Ishikawa (cell line): ENCODE data around the gene NANOS3.
A peak's percentile ranks its signal among the peaks of the same experiment; 100 is the strongest.

ENCODE experiments used
- CEBPB ChIP-seq: IDR thresholded peaks from 2 replicates; pipeline ENCODE4 v1.6.1; 2012
- CREB1 ChIP-seq: IDR thresholded peaks from 2 replicates; pipeline ENCODE4 v1.6.1; 2012; ENCODE audit warnings: low read depth
- EGR1 ChIP-seq: IDR thresholded peaks from 2 replicates; pipeline ENCODE4 v1.6.1; 2012
- EP300 ChIP-seq: IDR thresholded peaks from 2 replicates; pipeline ENCODE4 v1.6.1; 2012; ENCODE audit warnings: borderline replicate concordance
- FOXM1 ChIP-seq: IDR thresholded peaks from 2 replicates; pipeline ENCODE4 v1.6.1; 2012; ENCODE audit warnings: low read depth, borderline replicate concordance
- MAX ChIP-seq: IDR thresholded peaks from 2 replicates; pipeline ENCODE4 v1.6.1; 2012
- NFIC ChIP-seq: IDR thresholded peaks from 2 replicates; pipeline ENCODE4 v1.6.1; 2012
- RAD21 ChIP-seq: IDR thresholded peaks from 2 replicates; pipeline ENCODE4 v1.6.1; 2012; ENCODE audit warnings: low read depth
- REST ChIP-seq: IDR thresholded peaks from 2 replicates; pipeline ENCODE4 v1.6.1; 2012; ENCODE audit warnings: low read depth, mild to moderate bottlenecking
- TAF1 ChIP-seq: IDR thresholded peaks from 2 replicates; pipeline ENCODE4 v1.6.1; 2012; ENCODE audit warnings: low read depth, mild to moderate bottlenecking
- TCF12 ChIP-seq: IDR thresholded peaks from 2 replicates; pipeline ENCODE4 v1.6.1; 2012; ENCODE audit warnings: low read depth
- TEAD4 ChIP-seq: IDR thresholded peaks from 2 replicates; pipeline ENCODE4 v1.6.1; 2012
- USF1 ChIP-seq: IDR thresholded peaks from 2 replicates; pipeline ENCODE4 v1.6.1; 2012
- YY1 ChIP-seq: IDR thresholded peaks from 2 replicates; pipeline ENCODE4 v1.6.1; 2012; ENCODE audit warnings: low read depth
- ZBTB7A ChIP-seq: IDR thresholded peaks from 2 replicates; pipeline ENCODE4 v1.6.1; 2012; ENCODE audit warnings: low read depth

The NANOS3 gene

GRCh38 chr19:13860679-13861391 is 16.1 kb upstream of the NANOS3 start:
- no peak for TF ChIP-seq USF1
- TF ChIP-seq ZBTB7A: no peak
- no peak for TF ChIP-seq TCF12
- TF ChIP-seq CEBPB: no peak
- no peak for TF ChIP-seq FOXM1
- TF ChIP-seq MAX: no peak
- TF ChIP-seq REST: no peak
- no peak for TF ChIP-seq TEAD4
- TF ChIP-seq NFIC: no peak
- TF ChIP-seq TAF1: no peak
- no peak for TF ChIP-seq EGR1
- no peak for TF ChIP-seq RAD21
- no peak for TF ChIP-seq YY1
- no peak for TF ChIP-seq EP300
- TF ChIP-seq CREB1: no peak

- TF ChIP-seq TAF1: no peak
- TF ChIP-seq USF1: no peak
- no peak for TF ChIP-seq MAX
- no peak for TF ChIP-seq EP300
- TF ChIP-seq RAD21: no peak
- no peak for TF ChIP-seq EGR1
- no peak for TF ChIP-seq CREB1
- TF ChIP-seq FOXM1: no peak
- no peak for TF ChIP-seq ZBTB7A
- TF ChIP-seq REST: no peak
- no peak for TF ChIP-seq CEBPB
- TF ChIP-seq NFIC: no peak
- no peak for TF ChIP-seq TEAD4
- TF ChIP-seq YY1: no peak
- TF ChIP-seq TCF12: no peak
Observed at GRCh38 chr19:13861392-13861713, 15.6 kb upstream of the NANOS3 start.

- TF ChIP-seq CEBPB (peak; percentile 37; the same call in 1 of the 2 replicates), TAF1 (0 out of 2 replicates have a peak, but pooled peaks have one; percentile 39), FOXM1 (0 out of 2 replicates have a peak, but pooled peaks have one; percentile 18), NFIC (peak; percentile 71), RAD21 (peak; percentile 96), ZBTB7A (peak; percentile 85; the same call in 1 of the 2 replicates), MAX (no peak; the same call in 1 of the 2 replicates), CREB1 (no peak), EP300 (peak; percentile 3; the same call in 1 of the 2 replicates), USF1 (no peak), EGR1 (peak; percentile 8; the same call in 1 of the 2 replicates), YY1 (no peak), REST (no peak), TEAD4 (peak; percentile 58; the same call in 1 of the 2 replicates), TCF12 (peak; percentile 20)
Observed at GRCh38 chr19:13861714-13862531, 15.0 kb upstream of the NANOS3 start.
